Uterus (tissue), 2 donors: ENCODE measurements around the gene LYRM9.

Source experiments
- CTCF ChIP-seq, 4 experiments: fragments of 200-600 bp in 2 of 4; fragments of 450-650 bp in 2 of 4; sonication (generic) in 2 of 4; IDR thresholded peaks; one replicate each; pipeline ENCODE4 v1.5.1; 2016 to 2019; ENCODE audit warnings: antibody characterized with exemption in 4 of 4, mild to moderate bottlenecking in 2 of 4, moderate library complexity in 1 of 4
- POLR2A ChIP-seq, 2 donors: fragments of 450-650 bp; IDR thresholded peaks; one replicate each; pipeline ENCODE4 v1.6.1; 2016; ENCODE audit warnings: antibody characterized with exemption in 2 of 2, mild to moderate bottlenecking in 1 of 2, moderate library complexity in 1 of 2

GRCh38 chr17:27832831-27833230 is 60.3 kb downstream of the LYRM9 start:
- no peak for TF ChIP-seq CTCF (IDR thresholded peaks at IDR 0.05)
- no peak for TF ChIP-seq POLR2A (IDR thresholded peaks at IDR 0.05)
